HuH-7.5 (cell line): Measurements from ENCODE around the gene LRMDA.

Experiments used
- DNase-seq: peaks from one replicate; pipeline ENCODE4 v3.0.0; 2011; ENCODE audit warnings: low spot score

LRMDA gene

GRCh38 chr10:75476985-75477384, 45.6 kb downstream of the LRMDA start:
- no peak for DNase-seq

DNA sequence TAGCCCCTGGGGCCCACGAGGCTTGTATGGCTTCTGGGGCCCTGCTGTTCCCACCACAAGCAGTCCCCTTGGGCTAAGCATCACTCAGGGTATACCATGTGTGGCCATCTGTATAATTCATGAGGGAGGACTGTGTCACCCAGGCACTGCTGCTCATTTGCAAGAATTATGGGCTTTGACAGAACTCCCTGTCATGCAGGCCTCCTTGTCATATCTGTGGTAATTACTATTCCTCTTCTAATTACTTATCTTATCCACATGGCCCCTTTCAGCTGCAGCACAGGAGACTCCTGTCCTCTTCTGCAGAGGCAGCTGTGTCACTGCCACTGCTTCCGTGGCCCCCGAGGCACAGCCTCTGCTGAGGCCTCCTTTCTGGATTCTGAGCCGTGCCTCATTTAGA, 46.3 kb downstream of the LRMDA start:
- no peak for DNase-seq

- DNase-seq: no peak
Measured at GRCh38 chr10:75480374-75480773, 49.0 kb downstream of the LRMDA start.

DNA sequence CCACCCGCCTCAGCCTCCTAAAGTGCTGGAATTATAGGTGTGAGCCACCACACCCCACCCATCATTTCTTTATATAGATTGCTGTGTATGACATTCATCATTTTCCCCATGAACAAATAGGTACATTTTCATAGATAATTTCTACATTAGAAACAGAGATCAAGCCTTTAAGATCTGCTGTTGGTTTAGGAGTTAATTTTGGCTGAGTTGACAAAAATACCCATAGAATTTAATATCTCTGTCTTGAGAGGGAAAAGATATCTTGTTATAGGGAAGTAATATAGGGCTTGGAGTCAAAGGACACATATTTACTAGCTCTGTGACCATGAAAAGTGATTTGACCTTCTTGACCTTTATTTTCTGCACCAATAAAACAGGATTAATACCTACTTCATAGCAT, 51.8 kb downstream of the LRMDA start:
- no peak for DNase-seq

DNA sequence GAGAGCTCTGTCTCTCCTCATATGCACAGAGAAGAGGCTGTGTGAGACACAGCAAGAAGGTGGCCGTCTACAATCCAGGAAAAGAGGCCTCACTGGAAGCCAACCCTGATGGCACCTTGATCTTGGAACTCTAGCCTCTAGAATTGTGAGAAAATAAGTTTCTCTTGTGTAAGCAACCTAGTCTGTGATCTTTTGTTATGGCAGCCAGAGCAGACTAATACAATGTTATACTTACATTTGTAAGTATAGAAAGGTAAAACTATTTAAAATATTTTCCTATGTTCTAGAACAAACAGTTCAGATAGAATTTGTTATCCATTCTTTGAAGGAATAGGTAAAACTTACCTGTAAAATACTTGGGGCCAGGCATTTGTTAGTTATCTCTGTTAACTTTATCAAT, 53.3 kb downstream of the LRMDA start:
- no peak for DNase-seq

GRCh38 chr10:75486591-75486990, 55.2 kb downstream of the LRMDA start:
- no peak for DNase-seq

GRCh38 chr10:75487087-75487754, 55.8 kb downstream of the LRMDA start:
- DNase-seq: no peak

DNA sequence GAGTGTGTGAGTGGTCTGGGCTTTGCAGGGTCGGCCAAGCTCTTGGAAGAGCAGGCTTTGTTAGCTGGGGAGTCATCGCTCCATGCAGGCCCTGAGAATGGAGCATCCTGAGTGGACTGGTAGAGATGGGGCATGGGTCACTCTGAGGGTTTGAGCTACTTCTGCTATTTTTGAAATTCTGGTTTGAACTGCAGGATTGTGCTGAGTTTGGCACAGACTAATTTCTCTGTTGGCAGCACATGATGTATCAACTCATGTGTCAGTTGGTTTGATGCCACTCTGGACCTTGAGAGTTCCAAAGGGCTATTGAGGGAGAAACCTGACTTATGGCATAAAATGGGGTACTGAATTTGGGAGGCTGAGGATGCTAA, 56.3 kb downstream of the LRMDA start:
- DNase-seq: no peak

DNA sequence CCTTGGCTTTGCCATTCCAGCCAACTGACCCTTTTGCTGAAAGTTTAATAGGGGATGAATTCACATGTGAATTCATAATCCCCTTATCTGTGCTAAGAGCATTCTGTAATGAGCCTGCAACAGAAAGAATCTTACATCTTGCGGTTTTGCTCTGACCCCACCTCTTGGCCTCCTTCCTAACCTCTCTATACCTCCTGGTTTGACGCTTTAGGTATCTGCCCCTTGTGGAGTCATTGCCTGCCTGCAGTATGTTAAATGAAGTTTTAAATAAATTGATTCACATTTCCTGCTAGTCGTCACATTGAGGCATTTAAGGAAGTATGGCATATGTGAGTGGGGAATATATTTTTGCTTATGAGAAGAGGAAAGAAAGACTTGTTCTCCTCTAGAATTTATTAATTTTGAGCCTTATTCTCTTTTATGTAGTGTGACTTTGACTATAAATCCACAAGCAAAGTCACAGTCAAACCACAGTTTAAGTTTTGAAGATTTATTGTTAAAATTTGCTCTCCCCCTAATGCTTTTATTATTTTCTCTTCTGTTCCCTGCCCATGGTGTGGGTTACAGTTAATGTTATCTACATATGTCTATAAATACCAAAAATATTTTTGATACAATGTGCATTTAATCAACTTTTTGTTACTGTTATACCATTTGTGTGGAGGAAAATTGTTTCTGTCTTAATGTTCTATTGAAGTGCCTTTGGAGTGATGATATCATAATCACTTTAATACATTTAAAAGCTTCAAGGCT, 60.9 kb downstream of the LRMDA start:
- DNase-seq: no peak

- no peak for DNase-seq
Measured at GRCh38 chr10:75493464-75493863, 62.0 kb downstream of the LRMDA start.

DNA sequence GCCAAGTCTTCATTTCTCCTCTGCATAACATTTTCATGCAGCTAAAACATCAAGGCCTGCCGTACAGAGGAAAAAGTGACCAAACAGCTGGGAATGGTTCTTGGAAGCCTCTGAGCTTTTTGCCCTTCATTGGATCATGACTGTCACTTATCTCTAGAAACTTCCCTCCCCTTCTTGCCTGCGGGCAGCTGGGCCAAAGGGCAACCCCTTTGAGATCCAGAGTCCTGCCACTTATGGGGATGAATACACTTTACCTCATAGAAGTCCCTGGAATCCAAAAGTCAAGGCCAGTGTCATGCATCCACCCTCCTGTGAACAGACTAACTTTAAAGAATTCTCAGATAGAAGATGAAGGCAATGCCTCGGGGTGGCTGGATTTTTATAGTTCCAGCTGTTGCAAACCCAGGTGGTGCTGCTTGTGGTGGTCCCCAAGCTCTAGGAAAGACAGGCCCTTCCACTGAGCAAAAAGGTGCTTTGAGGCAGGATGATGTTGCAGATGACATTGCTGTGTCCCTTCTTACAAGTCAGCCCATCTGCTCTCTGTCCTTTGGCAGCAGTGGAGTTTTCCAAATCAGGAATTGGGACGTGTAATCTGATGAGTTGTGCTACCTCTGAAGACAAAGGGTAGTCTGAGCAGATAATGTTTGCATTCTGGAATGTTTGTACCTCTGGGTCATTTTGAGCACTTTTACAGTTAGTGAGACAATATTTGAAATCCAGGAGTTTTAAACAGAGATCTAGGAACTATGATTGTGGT, 64.2 kb downstream of the LRMDA start:
- DNase-seq: no peak

- no peak for DNase-seq
Measured at GRCh38 chr10:75496191-75496567, 64.8 kb downstream of the LRMDA start.

DNA sequence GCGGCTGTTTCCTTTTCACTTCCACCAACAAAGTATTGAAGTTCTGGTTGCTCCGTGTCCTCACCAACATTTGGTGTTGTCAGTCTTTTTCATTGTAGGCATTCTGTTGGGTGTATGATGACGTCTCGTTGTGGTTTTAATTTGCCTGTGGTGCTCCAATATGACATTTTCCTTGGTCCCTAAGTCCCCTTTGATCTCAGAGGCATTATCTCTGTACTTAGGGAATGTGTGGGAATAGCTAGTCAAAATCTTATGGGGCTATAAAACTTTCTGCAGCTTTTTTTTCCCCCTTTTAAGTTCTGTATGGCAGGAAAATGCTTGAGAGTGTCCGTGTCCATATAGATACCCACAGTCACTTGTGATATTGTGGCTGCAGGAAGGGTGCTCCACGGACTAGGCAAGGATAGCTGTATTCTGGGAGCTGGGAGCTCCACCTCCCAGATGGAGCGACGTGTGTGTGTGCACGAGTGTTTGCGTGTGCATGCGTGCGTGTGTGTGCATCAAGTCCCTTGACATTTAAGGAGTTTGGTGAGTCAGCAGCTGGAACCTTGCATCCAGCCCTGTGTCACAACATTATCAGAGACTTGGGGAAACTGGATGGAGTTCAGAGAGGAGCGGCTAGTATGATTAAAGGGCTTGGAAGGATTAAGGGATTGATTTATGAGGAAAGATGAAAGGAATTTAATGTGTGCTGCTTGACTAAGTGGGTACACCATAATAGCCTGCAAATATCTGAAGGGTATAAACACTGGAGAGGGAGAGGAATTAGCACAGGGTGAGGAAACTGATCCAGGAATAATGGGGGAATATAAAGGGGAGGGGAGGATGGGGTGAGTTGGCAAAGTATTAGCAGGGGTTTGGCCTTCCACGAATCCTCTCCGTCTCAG, 66.8 kb downstream of the LRMDA start:
- no peak for DNase-seq

- no peak for DNase-seq
Measured at GRCh38 chr10:75498884-75499350, 67.5 kb downstream of the LRMDA start.

GRCh38 chr10:75499556-75500160, 68.2 kb downstream of the LRMDA start:
- DNase-seq: no peak

GRCh38 chr10:75502389-75502788, 71.0 kb downstream of the LRMDA start:
- no peak for DNase-seq

DNA sequence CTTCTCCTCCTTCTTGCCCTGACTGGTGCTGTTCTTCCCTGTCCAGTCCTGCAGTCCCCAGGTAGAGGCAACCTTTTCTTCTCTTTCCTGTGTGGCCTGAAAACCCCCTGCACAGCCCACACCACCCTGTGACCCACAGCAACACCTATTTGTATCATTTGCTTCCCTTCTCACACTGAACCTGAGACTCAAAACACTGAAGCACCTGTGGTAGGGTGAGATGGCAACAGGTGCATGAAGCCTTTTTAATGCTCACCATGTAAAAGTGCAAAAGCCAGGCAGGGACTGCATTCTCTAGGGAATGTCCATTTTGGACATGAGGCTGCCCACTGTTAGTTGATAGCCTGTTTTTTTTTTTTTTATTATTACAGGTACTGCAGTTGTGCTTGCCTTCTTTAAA, 71.4 kb downstream of the LRMDA start:
- no peak for DNase-seq

- DNase-seq: no peak
Measured at GRCh38 chr10:75505293-75505692, 73.9 kb downstream of the LRMDA start.

DNA sequence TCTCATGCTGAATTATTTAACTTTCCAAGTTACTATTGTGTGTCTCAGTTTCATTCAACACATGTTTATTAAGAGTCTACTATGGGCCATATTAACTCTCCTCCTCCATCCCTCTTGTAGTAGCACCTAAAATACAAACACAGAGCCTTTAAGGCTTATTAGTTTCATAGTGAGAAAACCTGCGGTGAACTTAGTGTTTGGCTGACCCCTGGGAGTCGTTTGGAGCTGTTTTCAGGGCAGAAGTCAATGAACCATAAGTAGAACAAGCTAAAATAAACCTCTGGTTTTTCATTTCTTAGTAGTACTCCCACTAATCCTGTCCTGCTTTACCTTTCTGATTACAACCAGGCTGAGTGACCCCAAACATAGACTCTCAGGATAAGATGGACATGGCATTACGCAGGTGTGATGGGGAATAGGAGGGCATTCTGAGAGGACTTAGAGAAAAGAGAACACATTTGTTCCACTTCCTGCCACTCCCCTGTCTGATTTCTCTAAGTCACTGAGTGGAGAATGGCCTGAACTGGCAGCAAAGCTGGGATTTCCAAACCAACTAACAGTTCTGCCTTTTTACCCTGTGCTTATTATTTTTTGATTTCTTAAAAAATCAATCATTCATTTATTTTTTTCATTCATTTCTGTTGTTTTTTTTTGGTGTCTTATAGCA, 74.5 kb downstream of the LRMDA start:
- no peak for DNase-seq

- no peak for DNase-seq
Measured at GRCh38 chr10:75506930-75507329, 75.5 kb downstream of the LRMDA start.

GRCh38 chr10:75507469-75507868, 76.0 kb downstream of the LRMDA start:
- DNase-seq: no peak
